ENCODE data around the gene CD300LD.

GRCh38 chr17:74555427-74555940, 36.6 kb downstream of the CD300LD start:
- no peak for TF ChIP-seq KLF16 (tag by site-specific recombination; IDR thresholded peaks at IDR 0.05)
- no peak for TF ChIP-seq ZNF701 (tag by site-specific recombination; IDR thresholded peaks at IDR 0.05)
- TF ChIP-seq, protein P1, sequence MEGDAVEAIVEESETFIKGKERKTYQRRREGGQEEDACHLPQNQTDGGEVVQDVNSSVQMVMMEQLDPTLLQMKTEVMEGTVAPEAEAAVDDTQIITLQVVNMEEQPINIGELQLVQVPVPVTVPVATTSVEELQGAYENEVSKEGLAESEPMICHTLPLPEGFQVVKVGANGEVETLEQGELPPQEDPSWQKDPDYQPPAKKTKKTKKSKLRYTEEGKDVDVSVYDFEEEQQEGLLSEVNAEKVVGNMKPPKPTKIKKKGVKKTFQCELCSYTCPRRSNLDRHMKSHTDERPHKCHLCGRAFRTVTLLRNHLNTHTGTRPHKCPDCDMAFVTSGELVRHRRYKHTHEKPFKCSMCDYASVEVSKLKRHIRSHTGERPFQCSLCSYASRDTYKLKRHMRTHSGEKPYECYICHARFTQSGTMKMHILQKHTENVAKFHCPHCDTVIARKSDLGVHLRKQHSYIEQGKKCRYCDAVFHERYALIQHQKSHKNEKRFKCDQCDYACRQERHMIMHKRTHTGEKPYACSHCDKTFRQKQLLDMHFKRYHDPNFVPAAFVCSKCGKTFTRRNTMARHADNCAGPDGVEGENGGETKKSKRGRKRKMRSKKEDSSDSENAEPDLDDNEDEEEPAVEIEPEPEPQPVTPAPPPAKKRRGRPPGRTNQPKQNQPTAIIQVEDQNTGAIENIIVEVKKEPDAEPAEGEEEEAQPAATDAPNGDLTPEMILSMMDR (tag by site-specific recombination; IDR thresholded peaks at IDR 0.05): no peak
- TF ChIP-seq PATZ1 (tag by site-specific recombination; IDR thresholded peaks at IDR 0.05): no peak
- no peak for TF ChIP-seq ZNF121 (tag by site-specific recombination; IDR thresholded peaks at IDR 0.05)

All from HEK293 (cell line).